ENCODE data around the gene MRPS10. TPM values are rescaled to one million over a fixed set of nuclear protein-coding genes. Genes with fewer than 3 reads are reported as not detected.

The MRPS10 gene
- total RNA-seq, 1 experiment from 2014 or later = 67.6 TPM

DNA sequence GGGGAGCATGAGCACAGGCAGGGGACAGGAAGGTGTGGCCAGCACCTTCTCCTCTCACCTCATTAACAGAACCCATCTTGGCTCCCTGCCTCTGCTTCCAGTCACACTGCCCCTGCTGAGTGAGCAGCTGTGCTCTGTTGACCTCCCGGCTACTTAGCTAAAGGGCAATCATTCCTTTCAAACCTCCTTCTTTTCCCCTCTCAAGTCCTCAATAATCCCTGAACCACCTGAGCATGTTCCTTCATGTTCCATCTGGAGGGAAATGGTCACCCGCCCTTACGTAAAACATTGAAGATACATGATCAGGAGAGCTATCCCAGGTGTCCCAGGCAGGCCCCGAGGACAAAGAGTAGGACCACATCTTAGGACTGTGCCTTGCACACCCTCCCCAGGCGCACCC lies 21.7 kb upstream of the MRPS10 start:
- in situ Hi-C loops (cut with HindIII; ENCODE audit: low pct_unique_long_range_greater_than_20kb, low sequenced_read_pairs) (no loop called here), intact Hi-C loops (cut with micrococcal nuclease; ENCODE audit: unreplicated experiment) (no loop called here)
- Histone ChIP-seq H3K27ac (ENCODE audit: low read length) (peak overlapping the region; percentile 1; the same call in 1 of the 2 replicates), H3K4me1 (ENCODE audit: control insufficient read depth, insufficient read depth, low read length) (peaks cover 11% of the 10 kb centered on the region), H3K9me3 (ENCODE audit: control insufficient read depth, insufficient read depth, low read depth, low read length) (no peaks in the 10 kb centered on the region), H3K27me3 (ENCODE audit: control insufficient read depth, insufficient read depth, low read length) (no peaks in the 10 kb centered on the region), H3K4me3 (ENCODE audit: low read depth in 2 of 2, low read length in 2 of 2) (no peak overlapping the region), H3K36me3 (ENCODE audit: control insufficient read depth, insufficient read depth, low read length) (peaks cover 7% of the 10 kb centered on the region)
- TF ChIP-seq, protein P1, sequence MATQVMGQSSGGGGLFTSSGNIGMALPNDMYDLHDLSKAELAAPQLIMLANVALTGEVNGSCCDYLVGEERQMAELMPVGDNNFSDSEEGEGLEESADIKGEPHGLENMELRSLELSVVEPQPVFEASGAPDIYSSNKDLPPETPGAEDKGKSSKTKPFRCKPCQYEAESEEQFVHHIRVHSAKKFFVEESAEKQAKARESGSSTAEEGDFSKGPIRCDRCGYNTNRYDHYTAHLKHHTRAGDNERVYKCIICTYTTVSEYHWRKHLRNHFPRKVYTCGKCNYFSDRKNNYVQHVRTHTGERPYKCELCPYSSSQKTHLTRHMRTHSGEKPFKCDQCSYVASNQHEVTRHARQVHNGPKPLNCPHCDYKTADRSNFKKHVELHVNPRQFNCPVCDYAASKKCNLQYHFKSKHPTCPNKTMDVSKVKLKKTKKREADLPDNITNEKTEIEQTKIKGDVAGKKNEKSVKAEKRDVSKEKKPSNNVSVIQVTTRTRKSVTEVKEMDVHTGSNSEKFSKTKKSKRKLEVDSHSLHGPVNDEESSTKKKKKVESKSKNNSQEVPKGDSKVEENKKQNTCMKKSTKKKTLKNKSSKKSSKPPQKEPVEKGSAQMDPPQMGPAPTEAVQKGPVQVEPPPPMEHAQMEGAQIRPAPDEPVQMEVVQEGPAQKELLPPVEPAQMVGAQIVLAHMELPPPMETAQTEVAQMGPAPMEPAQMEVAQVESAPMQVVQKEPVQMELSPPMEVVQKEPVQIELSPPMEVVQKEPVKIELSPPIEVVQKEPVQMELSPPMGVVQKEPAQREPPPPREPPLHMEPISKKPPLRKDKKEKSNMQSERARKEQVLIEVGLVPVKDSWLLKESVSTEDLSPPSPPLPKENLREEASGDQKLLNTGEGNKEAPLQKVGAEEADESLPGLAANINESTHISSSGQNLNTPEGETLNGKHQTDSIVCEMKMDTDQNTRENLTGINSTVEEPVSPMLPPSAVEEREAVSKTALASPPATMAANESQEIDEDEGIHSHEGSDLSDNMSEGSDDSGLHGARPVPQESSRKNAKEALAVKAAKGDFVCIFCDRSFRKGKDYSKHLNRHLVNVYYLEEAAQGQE (IDR thresholded peaks at IDR 0.05; ENCODE audit: insufficient read depth in 1 of 2, low read depth in 2 of 2, low read length in 1 of 2) = no peak
- TF ChIP-seq TCF7L2 (IDR thresholded peaks at IDR 0.05; ENCODE audit: low read depth, low read length) (no peak), POLR2AphosphoS5 (IDR thresholded peaks at IDR 0.05; ENCODE audit: low read depth, low read length) (no peak), SIN3A (IDR thresholded peaks at IDR 0.05; ENCODE audit: borderline replicate concordance, insufficient read depth, low read depth, low read length) (no peak)
- TF ChIP-seq, protein P2, sequence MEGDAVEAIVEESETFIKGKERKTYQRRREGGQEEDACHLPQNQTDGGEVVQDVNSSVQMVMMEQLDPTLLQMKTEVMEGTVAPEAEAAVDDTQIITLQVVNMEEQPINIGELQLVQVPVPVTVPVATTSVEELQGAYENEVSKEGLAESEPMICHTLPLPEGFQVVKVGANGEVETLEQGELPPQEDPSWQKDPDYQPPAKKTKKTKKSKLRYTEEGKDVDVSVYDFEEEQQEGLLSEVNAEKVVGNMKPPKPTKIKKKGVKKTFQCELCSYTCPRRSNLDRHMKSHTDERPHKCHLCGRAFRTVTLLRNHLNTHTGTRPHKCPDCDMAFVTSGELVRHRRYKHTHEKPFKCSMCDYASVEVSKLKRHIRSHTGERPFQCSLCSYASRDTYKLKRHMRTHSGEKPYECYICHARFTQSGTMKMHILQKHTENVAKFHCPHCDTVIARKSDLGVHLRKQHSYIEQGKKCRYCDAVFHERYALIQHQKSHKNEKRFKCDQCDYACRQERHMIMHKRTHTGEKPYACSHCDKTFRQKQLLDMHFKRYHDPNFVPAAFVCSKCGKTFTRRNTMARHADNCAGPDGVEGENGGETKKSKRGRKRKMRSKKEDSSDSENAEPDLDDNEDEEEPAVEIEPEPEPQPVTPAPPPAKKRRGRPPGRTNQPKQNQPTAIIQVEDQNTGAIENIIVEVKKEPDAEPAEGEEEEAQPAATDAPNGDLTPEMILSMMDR (IDR thresholded peaks at IDR 0.05) = no peak
- CTCF ChIA-PET = no interaction called here
- DNase-seq (ENCODE audit: low read depth, low spot score) (no peak), ATAC-seq (no peak)
- POLR2A ChIA-PET = no interaction called here
- BruUV-seq (replicated peaks) = no TSS peak

DNA sequence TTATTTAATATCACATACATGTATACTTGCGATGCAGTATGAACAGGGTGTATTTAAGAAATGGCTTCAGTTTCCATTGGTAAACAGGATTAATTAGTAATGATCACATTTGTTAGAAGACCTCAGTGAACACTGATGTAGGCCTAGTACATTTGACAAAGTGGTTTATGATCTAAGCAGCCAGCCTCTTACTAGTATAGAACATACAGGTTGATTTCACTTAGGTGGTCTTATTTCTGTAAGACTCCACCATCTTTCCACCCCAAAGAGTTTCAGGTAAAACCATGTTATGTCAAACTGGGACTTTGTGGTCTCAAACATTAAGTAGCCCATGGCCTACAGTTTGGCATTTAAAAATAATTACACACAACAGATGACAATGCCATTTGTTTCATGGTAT lies 20.2 kb upstream of the MRPS10 start:
- TF ChIP-seq, protein P2 (IDR thresholded peaks at IDR 0.05) = no peak
- TF ChIP-seq POLR2AphosphoS5 (IDR thresholded peaks at IDR 0.05; ENCODE audit: low read depth, low read length) (no peak), TCF7L2 (IDR thresholded peaks at IDR 0.05; ENCODE audit: low read depth, low read length) (no peak), SIN3A (IDR thresholded peaks at IDR 0.05; ENCODE audit: borderline replicate concordance, insufficient read depth, low read depth, low read length) (no peak)
- TF ChIP-seq, protein P1 (IDR thresholded peaks at IDR 0.05; ENCODE audit: insufficient read depth in 1 of 2, low read depth in 2 of 2, low read length in 1 of 2) = no peak
- Histone ChIP-seq H3K4me1 (ENCODE audit: control insufficient read depth, insufficient read depth, low read length) (peaks cover 11% of the 10 kb centered on the region), H3K9me3 (ENCODE audit: control insufficient read depth, insufficient read depth, low read depth, low read length) (no peaks in the 10 kb centered on the region), H3K27me3 (ENCODE audit: control insufficient read depth, insufficient read depth, low read length) (no peaks in the 10 kb centered on the region), H3K27ac (ENCODE audit: low read length) (peak overlapping the region; percentile 36; the same call in 1 of the 2 replicates), H3K36me3 (ENCODE audit: control insufficient read depth, insufficient read depth, low read length) (peaks cover 7% of the 10 kb centered on the region), H3K4me3 (ENCODE audit: low read depth in 2 of 2, low read length in 2 of 2) (no peak overlapping the region)
- POLR2A ChIA-PET = no interaction called here
- no TSS peak for BruUV-seq (replicated peaks)
- DNase-seq (ENCODE audit: low read depth, low spot score) = no peak
- ATAC-seq = no peak
- intact Hi-C loops (cut with micrococcal nuclease; ENCODE audit: unreplicated experiment) = no loop called here
- CTCF ChIA-PET = interaction anchor here (0.6 kb wide), 1 partner anchor 214 kb away, joined by 10 read pairs; the partner anchor contains the start of gene TRERF1
- in situ Hi-C loops (cut with HindIII; ENCODE audit: low pct_unique_long_range_greater_than_20kb, low sequenced_read_pairs) = no loop called here

Data from Panc1 (cell line).